Raji (cell line): Measurements from ENCODE around the gene PEX6.
A peak's percentile ranks its signal among the peaks of the same experiment; 100 is the strongest.

Experiments used
- POLR2A ChIP-seq: IDR thresholded peaks from 2 replicates; pipeline ENCODE4 v1.6.1; 2011; ENCODE audit warnings: low read depth, low read length, control low read depth; ENCODE audit not compliant: insufficient read depth

Gene PEX6

GRCh38 chr6:42978839-42979522, at the start of gene PEX6:
Gene PEX6 (minus strand): TSS chr6:42979181. CDS start chr6:42979150, 31 bp downstream.
- TF ChIP-seq POLR2A = peak; percentile 97

GRCh38 chr6:43026365-43026764, 47.4 kb upstream of the PEX6 start:
- TF ChIP-seq POLR2A = no peak

GRCh38 chr6:43024436-43024835, 45.5 kb upstream of the PEX6 start:
- no peak for TF ChIP-seq POLR2A

- TF ChIP-seq POLR2A = peak; percentile 73
These were observed 42.5 kb upstream of the PEX6 start, which contains the start of gene RRP36 for GRCh38 chr6:43021270-43022047. Gene RRP36 (plus strand): TSS chr6:43021623. CDS start chr6:43021655, 32 bp downstream.

- no peak for TF ChIP-seq POLR2A
These were observed 41.9 kb upstream of the PEX6 start for GRCh38 chr6:43020847-43021246.

- TF ChIP-seq POLR2A = no peak
These were observed 41.2 kb upstream of the PEX6 start for GRCh38 chr6:43020052-43020705.

GRCh38 chr6:43019152-43019551, 40.2 kb upstream of the PEX6 start:
- TF ChIP-seq POLR2A = no peak

- TF ChIP-seq POLR2A = no peak
These were observed 38.0 kb upstream of the PEX6 start for GRCh38 chr6:43016943-43017334.

- no peak for TF ChIP-seq POLR2A
These were observed 37.4 kb upstream of the PEX6 start for GRCh38 chr6:43016176-43016942.

GRCh38 chr6:43014434-43014909, 35.5 kb upstream of the PEX6 start:
- TF ChIP-seq POLR2A = no peak; the same call in 1 of the 2 replicates

- TF ChIP-seq POLR2A = peak; percentile 57
These were observed 35.0 kb upstream of the PEX6 start, which contains the start of the genes KLHDC3 and MEA1 for GRCh38 chr6:43013843-43014433. Gene KLHDC3 (plus strand): TSS chr6:43014249. CDS start chr6:43017193, 2,944 bp downstream. Gene MEA1 (minus strand): TSS chr6:43013946. CDS start chr6:43013813, 133 bp downstream.

- peak; percentile 0; the same call in 1 of the 2 replicates for TF ChIP-seq POLR2A
These were observed 34.3 kb upstream of the PEX6 start for GRCh38 chr6:43013097-43013842.

- no peak for TF ChIP-seq POLR2A
These were observed 33.4 kb upstream of the PEX6 start for GRCh38 chr6:43012364-43012763.
